ENCODE measurements around the gene RAB9A.

DNA sequence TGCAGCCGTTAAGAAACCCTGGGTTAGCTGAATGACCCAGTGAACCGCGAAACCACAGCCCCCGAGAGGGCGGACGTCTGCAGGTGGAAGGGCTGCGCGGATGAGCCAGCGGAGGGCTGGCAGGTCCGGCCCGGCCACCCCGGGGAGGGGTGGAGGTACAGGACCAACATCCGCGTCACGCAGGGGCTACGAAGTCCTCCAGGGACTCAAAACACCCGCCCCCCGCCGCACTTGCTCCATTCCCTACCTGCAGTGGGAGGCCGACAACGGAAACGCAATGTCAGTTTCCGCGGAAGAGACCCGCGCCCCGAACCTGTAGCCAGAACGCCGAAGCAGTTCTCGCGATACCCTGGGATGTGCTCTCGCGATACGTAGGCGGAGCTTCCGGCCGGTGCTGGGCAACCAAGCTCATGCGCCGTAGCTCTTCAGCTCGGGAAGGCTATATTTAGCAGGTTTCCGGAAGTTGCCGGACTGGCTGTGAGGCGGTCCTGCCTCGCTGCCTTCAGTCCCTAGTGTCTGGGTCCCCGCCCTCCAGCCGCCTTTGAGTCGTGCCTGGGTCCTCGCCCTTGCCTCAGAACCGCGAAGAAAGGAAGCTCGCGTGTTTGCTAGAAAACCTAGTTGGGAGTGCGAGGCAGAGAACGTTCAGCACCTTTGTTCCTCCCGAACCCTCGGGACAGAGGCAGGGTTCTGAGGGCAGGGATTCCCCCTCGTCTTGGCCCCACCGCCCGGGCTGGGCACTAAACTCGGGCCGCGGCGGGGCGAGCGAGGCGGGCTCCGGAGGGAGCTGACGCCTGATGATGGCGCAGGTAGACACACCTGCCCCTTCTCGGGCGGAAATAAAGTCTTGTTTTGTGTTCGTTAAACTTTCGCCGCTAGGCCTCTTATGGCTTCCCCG lies 45.6 kb downstream of the RAB9A start, which contains the start of the genes OFD1 and TRAPPC2:
- TF ChIP-seq POLR2A (IDR thresholded peaks at IDR 0.05; ENCODE audit: low read length) (peak; percentile 98), GATA1 (IDR thresholded peaks at IDR 0.05; ENCODE audit: low read depth, low read length) (no peak)

All from erythroblast (primary cell).